GM19372 (cell line): ENCODE data around the gene NEMF.
"Not testable (repeated sequence)": the region's sequence is repeated elsewhere in the genome, so short reads cannot be mapped to it uniquely, and the experiment has no call there.

Experiments
- ATAC-seq: cut with Tn5 transposase; IDR thresholded peaks from one replicate; pipeline ENCODE4 v1.9.1; 2021; ENCODE audit warnings: mild to moderate bottlenecking, low read depth, moderate library complexity; ENCODE audit not compliant: unreplicated experiment

NEMF gene, protein sequence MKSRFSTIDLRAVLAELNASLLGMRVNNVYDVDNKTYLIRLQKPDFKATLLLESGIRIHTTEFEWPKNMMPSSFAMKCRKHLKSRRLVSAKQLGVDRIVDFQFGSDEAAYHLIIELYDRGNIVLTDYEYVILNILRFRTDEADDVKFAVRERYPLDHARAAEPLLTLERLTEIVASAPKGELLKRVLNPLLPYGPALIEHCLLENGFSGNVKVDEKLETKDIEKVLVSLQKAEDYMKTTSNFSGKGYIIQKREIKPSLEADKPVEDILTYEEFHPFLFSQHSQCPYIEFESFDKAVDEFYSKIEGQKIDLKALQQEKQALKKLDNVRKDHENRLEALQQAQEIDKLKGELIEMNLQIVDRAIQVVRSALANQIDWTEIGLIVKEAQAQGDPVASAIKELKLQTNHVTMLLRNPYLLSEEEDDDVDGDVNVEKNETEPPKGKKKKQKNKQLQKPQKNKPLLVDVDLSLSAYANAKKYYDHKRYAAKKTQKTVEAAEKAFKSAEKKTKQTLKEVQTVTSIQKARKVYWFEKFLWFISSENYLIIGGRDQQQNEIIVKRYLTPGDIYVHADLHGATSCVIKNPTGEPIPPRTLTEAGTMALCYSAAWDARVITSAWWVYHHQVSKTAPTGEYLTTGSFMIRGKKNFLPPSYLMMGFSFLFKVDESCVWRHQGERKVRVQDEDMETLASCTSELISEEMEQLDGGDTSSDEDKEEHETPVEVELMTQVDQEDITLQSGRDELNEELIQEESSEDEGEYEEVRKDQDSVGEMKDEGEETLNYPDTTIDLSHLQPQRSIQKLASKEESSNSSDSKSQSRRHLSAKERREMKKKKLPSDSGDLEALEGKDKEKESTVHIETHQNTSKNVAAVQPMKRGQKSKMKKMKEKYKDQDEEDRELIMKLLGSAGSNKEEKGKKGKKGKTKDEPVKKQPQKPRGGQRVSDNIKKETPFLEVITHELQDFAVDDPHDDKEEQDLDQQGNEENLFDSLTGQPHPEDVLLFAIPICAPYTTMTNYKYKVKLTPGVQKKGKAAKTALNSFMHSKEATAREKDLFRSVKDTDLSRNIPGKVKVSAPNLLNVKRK

GRCh38 chr14:49852301-49853157 is at the start of gene NEMF:
NEMF (minus strand) TSS chr14:49852788; CDS start chr14:49852753, 35 bp downstream.
- ATAC-seq, result peak; percentile 64

DNA sequence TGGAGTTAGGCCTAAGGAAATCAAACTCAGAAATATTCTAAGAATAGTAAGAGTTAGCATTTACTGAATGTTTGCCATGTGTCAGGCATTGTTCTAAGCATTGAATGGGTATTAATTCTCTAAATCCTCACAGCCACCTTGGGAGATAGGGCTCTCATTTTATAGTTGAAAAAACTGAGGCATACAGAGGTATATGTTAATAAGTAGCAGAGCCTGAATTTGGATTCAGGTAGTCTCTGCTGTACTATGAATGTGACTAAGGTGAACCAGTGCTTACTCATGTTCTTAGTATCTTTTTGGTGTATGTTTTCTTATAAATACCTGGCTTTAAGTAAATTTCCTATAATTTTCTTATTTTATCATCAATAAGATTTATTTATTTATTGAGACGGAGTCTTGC is 48.4 kb upstream of the NEMF start:
- no peak for ATAC-seq

- no peak for ATAC-seq
Observed at GRCh38 chr14:49898485-49898884, 45.9 kb upstream of the NEMF start.

DNA sequence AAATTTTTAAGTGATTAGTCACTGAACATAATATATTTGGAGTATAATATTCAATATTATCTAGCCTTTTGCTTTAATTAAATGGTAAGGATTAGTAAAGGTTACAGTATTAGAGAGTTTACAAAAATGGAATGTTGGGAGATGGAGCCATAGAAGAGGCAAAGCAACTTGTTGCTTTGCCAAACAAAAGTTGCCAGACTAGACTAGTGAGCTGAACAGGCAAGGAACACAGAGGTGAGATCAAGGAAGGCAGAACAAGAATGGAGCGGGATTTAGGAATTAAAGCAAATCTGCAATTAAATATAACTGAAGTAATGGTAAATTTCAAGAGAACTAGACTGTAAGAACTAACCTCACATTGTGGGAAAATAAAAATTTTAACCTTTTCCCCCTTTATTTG is 45.4 kb upstream of the NEMF start:
- no peak for ATAC-seq

DNA sequence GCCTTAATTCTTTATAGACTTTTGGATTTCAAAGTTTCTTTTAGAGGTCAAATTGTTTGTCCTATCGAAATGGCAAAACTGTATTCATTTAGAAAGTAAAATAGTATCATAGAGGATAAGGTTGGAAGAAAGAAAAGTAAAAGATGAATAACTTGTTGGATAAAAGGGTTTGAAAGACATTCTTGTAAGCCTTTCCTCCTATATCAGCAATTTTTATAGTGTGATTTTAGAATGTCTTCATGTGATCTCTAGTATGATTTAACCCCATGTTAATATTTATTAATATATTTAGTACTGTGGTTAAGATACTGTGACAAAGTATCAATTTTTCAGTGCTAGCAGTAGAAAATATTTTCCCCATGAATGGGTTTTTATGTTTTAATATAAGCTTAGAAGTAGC is 44.8 kb upstream of the NEMF start:
- ATAC-seq, result no peak

DNA sequence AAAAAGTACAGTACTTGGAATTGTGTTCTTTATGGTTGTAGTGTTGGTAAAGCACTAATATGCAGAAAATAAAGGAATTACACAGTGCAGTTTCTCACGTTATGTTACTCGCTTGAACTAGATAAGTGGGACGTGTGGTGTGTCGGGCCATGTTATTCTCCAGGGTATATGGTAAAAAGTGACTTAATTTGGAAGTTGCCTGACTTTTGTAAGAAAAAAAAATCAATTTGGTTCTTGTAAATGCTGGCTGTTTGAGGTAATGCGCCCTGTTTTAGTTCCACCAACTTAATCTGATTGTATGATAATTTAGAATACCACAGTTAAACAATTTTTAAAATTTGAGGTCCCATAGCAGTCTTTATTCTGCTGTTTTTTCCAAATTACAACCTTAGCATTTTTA is 44.4 kb upstream of the NEMF start:
- no peak for ATAC-seq

GRCh38 chr14:49896272-49896671 is 43.7 kb upstream of the NEMF start:
- not testable (repeated sequence) for ATAC-seq

DNA sequence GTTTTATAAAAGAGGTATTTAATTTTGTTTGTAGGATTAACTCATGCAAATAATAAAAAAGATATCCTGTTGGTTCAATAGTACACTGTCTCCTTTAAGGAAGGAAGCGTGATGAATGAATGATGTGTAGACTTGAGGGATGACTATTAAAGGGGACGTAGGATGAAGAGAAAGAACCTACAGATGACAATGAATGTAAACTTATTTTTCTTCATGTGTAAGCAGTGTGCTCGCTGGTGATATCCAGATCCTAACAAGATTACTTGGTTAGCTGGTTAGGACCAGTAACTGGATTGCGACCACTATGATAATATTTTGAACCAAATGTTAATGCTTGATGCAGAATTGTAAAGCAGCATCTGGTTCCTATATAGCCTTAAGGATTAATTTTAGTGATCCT is 42.9 kb upstream of the NEMF start:
- ATAC-seq, result no peak

DNA sequence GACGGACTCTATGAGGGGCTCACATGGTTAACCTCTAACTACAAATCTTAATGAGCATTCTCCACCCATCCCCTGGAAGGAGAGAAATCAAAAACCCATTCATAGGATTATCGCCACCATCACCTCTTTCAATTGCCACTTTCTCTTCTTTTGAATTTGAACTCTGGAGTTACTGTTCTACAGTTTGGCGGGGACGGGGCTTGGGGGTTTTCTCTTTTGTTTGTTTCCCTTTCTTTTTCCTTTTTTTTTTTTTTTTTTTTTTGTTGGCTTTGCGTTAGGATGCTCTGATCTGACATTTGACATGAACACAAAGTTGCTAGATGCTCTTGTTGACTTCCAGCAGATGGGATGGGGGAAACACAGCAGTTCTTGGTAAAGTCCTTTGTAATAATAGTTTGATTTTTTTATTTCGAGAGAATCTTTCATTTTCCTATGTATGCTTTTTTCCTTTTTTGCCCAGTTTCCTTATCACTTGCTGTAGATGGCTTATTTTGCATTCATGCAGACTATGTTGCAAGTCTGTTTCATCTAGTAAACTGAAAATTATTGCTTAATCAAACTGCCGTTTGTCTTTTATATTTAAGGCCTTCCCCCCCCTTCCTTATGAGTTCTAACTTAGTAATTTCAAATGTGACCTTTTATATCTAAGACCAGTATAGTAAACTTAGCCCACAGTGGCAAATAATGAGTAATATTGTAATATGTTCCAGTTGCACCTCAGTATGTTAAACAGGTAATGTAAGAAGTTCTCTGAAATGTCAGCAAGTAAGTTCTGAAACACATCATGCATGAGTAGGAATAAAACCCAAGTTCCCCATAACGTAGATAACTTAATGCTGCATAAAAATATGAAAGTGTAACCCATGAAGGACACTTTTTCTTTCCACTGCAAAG is 41.9 kb upstream of the NEMF start:
- not testable (repeated sequence) for ATAC-seq

DNA sequence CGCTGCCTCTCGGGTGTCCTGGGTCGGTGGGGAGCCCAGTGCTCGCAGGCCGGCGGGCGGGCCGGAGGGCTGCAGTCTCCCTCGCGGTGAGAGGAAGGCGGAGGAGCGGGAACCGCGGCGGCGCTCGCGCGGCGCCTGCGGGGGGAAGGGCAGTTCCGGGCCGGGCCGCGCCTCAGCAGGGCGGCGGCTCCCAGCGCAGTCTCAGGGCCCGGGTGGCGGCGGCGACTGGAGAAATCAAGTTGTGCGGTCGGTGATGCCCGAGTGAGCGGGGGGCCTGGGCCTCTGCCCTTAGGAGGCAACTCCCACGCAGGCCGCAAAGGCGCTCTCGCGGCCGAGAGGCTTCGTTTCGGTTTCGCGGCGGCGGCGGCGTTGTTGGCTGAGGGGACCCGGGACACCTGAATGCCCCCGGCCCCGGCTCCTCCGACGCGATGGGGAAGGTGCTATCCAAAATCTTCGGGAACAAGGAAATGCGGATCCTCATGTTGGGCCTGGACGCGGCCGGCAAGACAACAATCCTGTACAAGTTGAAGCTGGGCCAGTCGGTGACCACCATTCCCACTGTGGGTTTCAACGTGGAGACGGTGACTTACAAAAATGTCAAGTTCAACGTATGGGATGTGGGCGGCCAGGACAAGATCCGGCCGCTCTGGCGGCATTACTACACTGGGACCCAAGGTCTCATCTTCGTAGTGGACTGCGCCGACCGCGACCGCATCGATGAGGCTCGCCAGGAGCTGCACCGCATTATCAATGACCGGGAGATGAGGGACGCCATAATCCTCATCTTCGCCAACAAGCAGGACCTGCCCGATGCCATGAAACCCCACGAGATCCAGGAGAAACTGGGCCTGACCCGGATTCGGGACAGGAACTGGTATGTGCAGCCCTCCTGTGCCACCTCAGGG is 41.0 kb upstream of the NEMF start:
- ATAC-seq, result peak; percentile 48

- peak; percentile 85 for ATAC-seq
Observed at GRCh38 chr14:49892636-49893308, 40.2 kb upstream of the NEMF start, which contains the start of gene ARF6. ARF6 (plus strand) TSS chr14:49893082; CDS start chr14:49893737, 655 bp downstream.

DNA sequence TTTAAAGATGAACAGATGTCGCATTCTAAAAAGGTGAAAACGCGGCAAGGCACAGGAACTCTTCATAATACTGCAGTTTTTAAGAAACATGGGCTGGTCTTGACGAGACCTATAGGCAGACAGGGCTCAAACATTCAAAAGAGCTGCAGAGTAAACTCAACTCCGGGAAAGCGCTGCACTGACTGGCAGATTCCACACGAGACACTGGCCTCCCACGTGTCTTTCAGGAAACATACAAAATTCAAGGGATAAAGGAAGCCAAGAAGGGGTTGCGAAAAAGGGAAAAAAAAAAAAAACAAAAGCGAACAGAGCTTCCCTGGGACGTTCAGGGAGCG is 39.7 kb upstream of the NEMF start:
- no peak for ATAC-seq

- ATAC-seq, result no peak
Observed at GRCh38 chr14:49888293-49888692, 35.7 kb upstream of the NEMF start.

DNA sequence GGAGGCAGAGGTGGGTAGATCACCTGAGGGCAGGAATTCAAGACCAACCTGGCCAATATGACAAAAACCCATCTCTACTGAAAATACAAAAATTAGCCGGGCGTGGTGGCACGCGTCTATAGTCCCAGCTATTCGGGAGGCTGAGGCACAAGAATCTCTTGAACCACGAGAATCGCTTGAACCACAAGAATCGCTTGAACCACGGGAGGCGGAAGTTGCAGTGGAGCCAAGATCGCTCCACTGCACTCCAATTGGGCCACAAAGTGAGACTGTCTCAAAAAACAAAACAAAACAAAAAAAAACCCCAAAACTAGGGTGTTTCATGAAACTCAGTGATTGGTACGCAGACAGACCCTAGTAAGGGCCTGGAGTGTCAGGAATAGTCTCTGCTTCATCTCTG is 33.9 kb upstream of the NEMF start:
- no peak for ATAC-seq

- ATAC-seq, result no peak
Observed at GRCh38 chr14:49882826-49883694, 30.5 kb upstream of the NEMF start.

- no peak for ATAC-seq
Observed at GRCh38 chr14:49881350-49882001, 28.9 kb upstream of the NEMF start.
